T1000 (cell line): ENCODE results near the gene REM1.
"Not testable (repeated sequence)": the region's sequence is repeated elsewhere in the genome, so short reads cannot be mapped to it uniquely, and the experiment has no call there.

Source experiments
- DNase-seq: peaks from one replicate; lab custom pipeline; 2025; ENCODE audit warnings: mixed read lengths; lab: John Stamatoyannopoulos, UW

The REM1 gene

DNA sequence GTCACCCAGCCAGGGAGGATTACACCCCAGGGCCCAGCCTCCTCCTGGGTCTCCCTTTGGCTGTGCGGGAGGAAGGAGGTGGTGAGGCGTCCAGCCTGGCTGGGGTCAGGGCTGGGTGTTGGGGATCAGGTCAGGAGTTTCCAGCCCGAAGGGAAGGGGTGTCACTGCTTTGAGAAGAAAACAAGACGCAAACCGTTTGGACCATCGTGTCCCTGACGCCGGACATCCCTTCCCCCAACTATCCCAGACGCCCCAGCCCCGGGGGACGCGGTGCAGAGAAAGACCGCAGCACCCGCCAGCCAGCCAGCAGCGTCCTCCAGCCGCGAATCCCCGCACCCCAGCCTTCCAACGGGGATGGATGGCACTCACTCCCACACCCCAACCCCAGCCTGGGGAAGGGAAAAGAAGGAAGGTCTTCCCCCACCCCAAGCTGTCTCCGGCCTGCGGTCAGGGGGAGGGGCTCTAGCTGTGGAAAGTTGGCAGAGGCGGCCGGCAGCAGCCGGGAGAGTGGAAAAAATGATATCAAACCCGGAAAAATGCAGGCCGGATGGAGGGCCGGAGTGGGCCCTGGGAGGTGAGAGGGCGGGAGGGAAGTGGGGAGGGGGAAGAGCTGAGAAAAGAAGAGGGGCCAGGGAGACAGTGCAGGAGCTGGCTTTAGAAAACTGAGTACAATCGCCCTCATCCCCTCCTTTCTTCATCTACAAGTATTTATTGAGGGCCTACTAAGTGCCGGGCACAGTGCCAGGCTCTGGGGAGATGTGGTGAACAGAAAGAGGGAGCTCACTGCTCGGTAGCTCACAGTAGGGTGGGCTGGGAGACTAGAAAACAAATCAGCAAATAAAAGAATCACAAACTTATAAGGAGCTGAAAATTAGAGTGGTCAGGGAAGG is 10.6 kb downstream of the REM1 start:
- no peak for DNase-seq

DNA sequence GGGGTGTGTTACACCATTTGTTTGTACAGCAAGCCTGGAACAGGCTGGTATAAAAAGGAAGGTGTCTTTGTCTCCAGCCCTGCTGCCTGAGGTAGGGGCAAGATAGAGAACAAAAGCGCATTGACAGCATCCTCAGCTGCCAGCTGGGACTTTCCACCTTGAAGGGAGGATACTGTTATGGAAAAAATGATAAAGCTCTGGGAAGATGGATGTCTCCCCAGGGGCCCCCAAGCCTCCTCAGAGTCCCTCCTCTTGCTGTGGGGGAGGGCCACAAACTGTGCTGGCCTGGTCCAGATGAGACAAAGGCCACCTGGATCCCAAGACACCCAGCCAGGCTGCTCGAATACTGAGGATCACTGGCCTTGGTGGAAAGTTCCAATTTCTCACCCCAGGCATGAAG is 13.0 kb downstream of the REM1 start:
- DNase-seq, result no peak

- DNase-seq, result no peak
Observed at GRCh38 chr20:31489152-31489551, 14.1 kb downstream of the REM1 start.

DNA sequence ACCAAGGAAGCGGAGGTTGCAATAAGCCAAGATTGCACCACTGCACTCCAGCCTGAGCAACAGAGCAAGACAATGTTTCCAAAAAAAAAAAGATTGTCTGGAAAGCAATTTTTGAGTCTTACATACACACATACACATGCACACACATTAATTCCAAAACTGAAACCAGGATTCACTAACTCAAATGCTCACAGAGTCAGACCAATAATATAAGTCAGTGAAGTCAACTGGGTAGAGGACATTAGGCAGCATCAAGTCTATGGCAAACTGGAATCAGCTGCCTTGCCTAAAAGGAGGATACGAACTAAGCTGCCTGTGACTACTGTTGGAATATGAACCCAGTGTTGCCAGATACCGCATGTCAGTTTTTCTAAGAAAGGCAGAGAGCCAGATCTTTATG is 15.7 kb downstream of the REM1 start:
- DNase-seq, result no peak

DNA sequence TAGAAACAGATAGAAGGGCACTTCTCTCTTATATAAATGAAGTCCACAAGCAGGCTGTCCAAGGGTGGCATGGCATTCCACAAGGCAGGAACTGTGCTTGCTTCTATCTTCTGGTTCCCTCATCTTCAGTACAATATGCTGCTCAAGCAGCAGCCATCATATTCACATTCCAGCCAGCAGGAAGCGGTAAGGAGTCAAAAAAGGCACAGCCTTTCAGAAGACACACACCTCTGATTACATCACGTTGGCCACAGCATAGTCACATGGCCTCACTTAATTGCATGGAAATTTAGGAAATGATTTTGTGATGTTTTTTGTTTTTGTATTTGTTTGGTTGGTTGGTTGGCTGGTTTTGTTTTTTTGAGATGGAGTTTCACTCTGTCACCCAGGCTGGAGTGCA is 19.0 kb downstream of the REM1 start:
- DNase-seq, result no peak

DNA sequence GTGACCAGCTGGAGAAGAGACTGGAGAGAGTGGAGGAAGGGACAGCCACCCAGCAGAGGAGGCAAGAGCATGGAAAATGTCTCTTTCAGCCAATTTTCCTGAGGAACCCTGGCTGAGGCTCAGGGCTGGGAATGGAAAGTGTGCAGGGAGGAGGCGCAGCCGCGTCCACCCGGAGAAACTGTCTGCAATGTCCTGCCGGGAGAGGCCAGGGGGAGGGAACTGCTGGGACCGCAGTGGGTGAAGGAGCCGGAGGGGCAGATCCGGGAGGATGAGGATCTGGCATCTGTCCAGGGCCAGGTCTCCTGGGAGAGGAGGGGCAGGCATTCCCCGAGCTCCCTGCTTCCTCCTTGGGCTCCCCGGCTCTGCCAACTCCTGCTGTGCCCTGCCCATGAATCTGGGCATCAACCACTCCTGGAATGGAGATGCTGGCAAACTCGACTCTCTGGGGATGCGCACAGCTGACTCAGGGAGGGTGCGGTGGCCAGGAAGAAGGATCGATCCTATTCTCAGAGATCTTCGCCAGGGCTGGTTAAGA is 21.7 kb downstream of the REM1 start:
- DNase-seq, result no peak

DNA sequence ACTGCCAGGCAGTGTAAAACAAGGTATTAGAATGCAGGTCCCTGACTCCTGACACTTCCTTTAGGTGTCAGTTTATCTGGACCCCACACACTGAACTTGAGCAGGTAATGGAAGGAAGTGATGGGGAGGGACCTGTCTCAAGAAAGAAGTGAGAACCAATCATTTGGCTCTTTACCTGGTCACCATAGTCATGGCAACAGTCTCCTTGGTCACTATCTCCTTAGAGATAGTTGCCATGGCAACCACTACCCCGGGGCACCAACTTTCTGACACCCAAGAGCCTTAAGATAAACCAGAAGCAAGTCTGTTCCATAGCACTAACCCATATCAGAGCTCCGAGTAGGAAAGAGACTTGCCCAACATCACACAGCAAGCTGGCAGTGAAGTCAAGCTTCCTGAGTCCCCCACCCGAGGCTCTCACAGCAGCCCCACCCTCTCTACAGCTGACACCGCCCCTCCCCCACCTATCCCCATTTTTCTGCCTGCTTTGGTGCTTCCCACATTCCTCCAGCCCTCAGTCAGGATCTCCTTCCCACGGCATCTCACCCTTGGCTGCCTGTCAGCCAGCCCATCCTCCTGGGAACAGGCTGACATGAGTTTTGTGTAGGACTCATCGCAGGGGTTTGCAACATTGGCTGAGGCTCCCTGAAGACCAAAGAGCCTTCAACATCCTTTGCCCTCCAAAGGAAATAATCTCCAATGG is 22.9 kb downstream of the REM1 start:
- DNase-seq, result no peak

- DNase-seq, result no peak
Observed at GRCh38 chr20:31500527-31500926, 25.4 kb downstream of the REM1 start.

- DNase-seq, result peak; percentile 22
Observed at GRCh38 chr20:31502884-31503673, 28.0 kb downstream of the REM1 start.

GRCh38 chr20:31505903-31506302 is 30.8 kb downstream of the REM1 start:
- no peak for DNase-seq

- DNase-seq, result no peak
Observed at GRCh38 chr20:31508517-31509244, 33.6 kb downstream of the REM1 start.

GRCh38 chr20:31514154-31515071 is 39.3 kb downstream of the REM1 start, which contains the start of gene HM13:
HM13 (plus strand) TSS chr20:31514442; CDS start chr20:31514552, 110 bp downstream.
- DNase-seq, result peak; percentile 61

GRCh38 chr20:31515072-31515774 is 40.1 kb downstream of the REM1 start:
- no peak for DNase-seq

- DNase-seq, result no peak
Observed at GRCh38 chr20:31515775-31516107, 40.7 kb downstream of the REM1 start.

GRCh38 chr20:31516166-31516565 is 41.1 kb downstream of the REM1 start:
- no peak for DNase-seq

- DNase-seq, result no peak
Observed at GRCh38 chr20:31516651-31517050, 41.6 kb downstream of the REM1 start.

DNA sequence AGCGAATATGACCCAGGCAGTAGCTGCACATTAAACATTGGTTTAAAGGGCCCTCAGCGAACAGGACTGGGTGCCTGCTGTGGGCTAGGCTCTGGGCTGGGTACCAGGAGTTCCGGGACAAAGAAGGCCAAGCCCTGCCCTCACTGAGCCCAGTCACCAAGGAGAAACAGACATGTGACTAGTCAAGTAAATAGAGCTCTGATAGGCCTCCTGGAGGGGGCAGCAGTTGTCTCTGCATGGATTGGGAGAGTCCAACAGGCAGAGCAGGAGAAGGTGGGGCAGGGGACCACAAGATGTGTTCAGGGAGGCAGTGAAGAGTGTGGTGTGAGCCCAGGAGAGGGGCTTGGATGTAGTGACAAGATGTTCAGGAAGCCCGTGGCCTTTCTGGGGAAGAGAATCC is 42.3 kb downstream of the REM1 start:
- DNase-seq, result no peak

- not testable (repeated sequence) for DNase-seq
Observed at GRCh38 chr20:31521267-31521666, 46.2 kb downstream of the REM1 start.

- DNase-seq, result no peak
Observed at GRCh38 chr20:31522731-31523130, 47.6 kb downstream of the REM1 start.
